ENCODE data around the gene ISG20.

GRCh38 chr15:88625943-88626741 lies 12.7 kb upstream of the ISG20 start:
- no peak for TF ChIP-seq ZNF274 (IDR thresholded peaks at IDR 0.05; ENCODE audit: low read depth, low read length)
- TF ChIP-seq SUZ12 (IDR thresholded peaks at IDR 0.05; ENCODE audit: extremely low read depth, insufficient read depth, insufficient read length) = no peak

All from NT2/D1 (cell line).